Mucosa of gallbladder (tissue), 1 donor: ENCODE data around the gene VWA3A. TPM values are rescaled to one million over a fixed set of nuclear protein-coding genes. Genes with fewer than 3 reads are reported as not detected.
"Not testable (repeated sequence)": the region's sequence is repeated elsewhere in the genome, so short reads cannot be mapped to it uniquely, and the experiment has no call there.

Experiments used
- DNase-seq: peaks from one replicate; pipeline ENCODE4 v3.0.0-alpha.2; 2020; ENCODE audit warnings: low spot score
- total RNA-seq: library from RNA; stranded (reverse); gene quantifications from one replicate; pipeline ENCODE4 v1.2.1, GENCODE V29; 2021
- donor health status: DM: no; HTN: no; CAD: no.

VWA3A gene, protein sequence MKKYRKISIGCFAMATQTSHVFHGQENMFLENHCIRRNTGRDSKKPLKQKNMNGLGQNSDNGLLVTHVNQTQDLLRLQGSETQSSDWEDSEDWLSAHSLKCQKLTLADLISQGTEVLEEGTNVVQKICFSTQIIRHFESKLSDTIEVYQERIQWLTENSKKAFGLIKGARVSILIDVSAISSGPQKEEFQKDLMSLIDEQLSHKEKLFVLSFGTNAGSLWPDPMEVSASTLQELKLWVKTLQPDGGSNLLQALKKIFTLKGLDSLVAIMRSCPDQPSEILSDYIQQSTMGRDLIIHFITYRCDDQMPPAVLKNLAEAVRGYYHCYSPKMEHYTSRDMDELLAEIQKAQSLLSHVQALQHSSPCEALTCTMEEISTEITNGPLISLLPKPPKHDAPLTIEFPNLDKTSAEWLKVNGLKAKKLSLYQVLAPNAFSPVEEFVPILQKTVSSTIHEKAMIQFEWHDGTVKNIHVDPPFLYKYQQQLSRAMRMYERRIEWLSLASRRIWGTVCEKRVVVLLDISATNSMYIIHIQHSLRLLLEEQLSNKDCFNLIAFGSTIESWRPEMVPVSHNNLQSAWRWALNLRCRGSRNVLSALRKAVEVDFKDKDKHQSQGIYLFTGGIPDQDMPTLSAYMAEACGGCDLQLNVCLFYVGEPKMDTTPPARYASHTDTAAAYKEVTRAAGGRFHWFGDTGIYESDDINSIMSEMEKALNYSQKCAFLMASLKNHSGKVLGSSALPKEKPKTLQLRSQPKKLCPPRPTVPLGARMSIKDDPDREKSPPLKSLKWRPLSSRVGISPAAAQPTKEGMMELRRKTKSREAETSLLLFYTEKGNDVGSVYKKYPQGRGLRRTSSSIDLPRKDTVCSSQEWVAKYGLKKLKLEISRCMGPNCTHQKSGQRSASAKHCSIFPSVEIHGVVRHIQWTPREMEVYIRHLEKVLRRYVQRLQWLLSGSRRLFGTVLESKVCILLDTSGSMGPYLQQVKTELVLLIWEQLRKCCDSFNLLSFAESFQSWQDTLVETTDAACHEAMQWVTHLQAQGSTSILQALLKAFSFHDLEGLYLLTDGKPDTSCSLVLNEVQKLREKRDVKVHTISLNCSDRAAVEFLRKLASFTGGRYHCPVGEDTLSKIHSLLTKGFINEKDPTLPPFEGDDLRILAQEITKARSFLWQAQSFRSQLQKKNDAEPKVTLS
- 0.32 TPM for total RNA-seq

GRCh38 chr16:22092143-22092933 is at the start of gene VWA3A:
TSS of gene VWA3A (plus strand) at chr16:22092541. CDS start at chr16:22092638, 97 bp downstream.
- DNase-seq: no peak

DNA sequence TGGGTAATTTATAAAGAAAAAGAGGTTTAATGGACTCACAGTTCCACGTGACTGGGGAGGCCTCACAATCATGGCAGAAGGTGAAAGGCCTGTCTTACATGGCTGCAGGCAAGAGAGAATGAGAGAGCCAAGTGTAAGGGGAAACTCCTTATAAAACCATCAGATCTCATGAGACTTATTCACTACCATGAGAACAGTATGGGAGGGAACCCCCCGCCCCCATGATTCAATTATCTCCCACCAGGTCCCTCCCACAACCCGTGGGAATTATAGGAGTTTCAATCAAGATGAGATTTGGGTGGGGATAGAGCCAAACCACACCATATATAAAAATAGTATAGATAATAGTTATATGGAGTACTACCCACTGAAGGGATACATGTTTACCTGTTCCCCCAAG is 48.5 kb upstream of the VWA3A start:
- DNase-seq: not testable (repeated sequence)

GRCh38 chr16:22045888-22046287 is 46.5 kb upstream of the VWA3A start:
- DNase-seq: not testable (repeated sequence)

DNA sequence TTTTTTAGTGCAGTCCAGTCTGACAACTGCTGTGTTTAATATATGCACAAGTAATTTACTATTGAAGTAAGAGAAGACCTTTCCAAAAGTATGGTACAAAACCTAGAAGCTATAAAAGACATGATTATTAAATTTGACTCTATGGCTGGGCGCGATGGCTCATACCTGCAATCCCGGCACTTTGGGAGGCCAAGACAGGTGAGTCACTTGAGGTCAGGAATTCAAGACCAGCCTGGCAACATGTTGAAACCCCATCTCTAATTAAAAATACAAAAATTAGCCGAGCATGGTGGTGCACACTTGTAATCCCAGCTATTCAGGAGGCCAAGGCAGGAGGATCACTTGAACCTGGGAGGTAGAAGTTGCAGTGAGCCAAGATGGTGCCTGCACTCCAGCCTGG is 41.4 kb upstream of the VWA3A start:
- DNase-seq: no peak

DNA sequence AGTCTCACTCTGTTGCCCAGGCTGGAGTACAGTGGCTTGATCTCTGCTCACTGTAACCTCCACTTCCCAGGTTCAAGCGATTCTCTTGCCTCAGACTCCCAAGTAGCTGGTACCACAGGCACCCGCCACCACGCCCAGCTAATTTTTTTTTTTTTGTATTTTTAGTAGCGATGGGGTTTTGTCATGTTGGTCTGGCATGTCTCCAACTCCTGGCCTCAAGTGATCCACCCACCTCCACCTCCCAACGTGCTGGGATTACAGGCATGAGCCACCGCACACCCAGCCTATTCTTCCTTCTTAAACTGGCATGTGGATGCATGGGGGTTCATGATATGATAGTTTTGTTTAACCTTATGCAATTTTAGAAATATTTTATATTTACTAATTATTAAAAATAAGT is 39.4 kb upstream of the VWA3A start:
- no peak for DNase-seq

DNA sequence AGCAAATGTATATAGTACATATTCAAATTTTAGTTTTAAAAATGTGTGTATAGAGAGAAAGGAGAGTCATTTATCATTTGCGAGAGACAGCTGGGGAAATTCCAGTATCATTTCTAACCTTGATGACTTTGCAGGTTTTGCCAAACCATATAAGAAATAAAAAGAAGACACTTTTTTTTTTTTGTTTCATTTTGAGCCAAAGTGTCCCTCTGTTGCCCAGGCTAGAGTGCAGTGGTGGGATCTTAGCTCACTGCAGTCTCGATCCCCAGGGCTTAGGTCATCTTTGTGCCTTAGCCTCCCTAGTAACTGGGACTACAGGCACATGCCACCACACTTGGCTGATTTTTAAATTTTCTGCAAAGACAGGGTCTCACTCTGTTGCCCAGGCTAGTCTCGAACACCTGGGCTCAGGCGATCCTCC is 38.4 kb upstream of the VWA3A start:
- DNase-seq: no peak

DNA sequence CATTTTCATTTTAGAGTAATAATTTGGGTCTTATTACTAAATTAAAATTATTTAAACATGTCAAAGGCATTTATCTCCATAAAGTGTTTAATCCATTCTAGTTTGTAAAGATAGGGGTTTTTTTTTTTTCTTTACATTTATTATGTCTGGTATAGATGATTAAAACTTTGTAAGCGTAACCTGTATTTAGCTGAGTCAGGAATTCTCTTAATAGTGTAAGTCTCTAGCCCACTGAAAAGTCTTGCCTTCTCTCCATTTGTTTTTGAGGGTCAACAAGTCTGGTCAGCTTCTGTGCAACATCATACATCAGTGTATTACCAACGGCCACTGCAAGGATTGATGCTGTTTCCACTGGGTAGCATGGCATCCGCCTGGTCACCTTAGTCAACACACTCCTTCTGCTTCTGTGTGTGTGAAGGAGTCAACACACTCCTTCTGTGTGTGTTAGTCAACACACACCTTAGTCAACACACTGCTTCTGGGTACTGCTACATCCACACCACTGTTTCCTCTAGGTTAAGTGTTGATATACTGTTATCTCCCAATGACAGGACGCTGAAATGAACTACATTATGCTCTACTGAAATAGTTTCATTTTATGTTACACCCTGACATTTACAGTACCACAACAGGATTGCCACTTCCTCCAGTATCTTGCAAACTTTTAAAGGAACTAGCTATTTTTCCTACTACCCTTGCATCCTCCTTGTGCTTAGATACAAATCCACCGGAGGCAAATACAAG is 37.3 kb upstream of the VWA3A start:
- no peak for DNase-seq

DNA sequence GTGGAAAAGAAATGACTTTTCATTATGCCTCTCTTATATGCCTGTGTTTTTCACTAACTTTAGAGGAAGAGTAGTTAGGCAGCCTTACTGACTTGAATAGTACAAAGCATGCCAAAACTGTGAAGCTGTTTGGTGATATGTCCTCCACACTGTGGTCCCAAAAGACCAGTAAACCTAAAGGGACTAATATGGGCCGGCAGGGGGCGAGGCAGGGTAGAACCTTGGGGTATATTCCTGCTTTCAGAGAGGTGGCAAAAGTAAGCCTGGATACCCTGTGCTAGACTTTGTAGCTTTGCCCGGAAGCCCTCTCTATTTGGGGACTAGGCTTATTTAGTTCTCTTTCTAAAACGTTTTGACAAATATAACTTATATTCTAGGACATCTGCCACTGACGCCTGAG is 36.5 kb upstream of the VWA3A start:
- DNase-seq: no peak

DNA sequence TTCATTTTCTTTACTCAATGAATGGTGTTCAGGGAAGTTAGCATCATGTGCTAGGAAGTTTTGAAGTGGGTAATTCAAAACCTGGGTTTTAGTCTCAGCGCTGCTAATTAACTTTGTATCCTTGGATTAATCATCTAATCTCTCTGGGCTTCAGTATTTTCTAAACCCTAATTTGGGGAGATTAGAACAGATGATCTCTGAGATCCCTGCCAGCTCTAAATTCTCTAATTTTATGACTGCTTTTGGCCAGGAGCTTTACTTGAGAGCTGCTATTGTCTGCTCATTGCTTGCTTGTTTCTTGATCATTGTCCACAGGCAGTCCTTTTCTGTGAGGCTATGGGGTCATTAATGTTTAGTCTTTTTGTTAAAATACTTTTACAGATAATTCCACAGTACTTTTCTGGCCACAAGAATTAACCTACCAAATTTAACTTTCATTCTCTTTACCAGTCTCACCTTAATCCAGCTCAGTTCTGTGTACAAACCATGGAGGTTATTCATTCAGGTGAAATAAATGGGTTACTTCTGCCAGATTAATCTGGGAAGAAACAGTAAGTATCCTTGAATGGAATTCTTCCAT is 28.4 kb upstream of the VWA3A start:
- DNase-seq: no peak

GRCh38 chr16:22065252-22065651 is 27.1 kb upstream of the VWA3A start:
- no peak for DNase-seq

GRCh38 chr16:22070361-22071330 is 21.7 kb upstream of the VWA3A start:
- DNase-seq: no peak

GRCh38 chr16:22071331-22071910 is 20.9 kb upstream of the VWA3A start:
- no peak for DNase-seq

DNA sequence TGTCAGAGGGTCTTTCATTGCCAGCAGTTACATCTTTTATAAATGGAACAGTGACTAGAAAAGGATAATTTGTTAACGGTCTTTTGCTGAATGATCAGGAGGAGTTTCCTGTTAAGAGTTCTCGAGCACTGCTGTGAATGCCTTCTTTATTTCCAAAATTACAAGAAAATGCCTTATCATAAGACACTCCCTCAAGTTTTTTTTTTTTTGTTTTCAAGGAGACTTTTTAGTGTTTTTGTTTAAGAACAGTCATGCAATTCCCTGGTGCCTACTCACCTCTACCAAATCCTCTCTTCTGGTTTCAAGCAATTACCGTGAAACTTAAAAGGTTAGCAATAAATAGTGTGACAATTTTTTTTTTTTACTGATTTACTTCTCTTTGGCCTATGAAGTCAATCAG is 19.0 kb upstream of the VWA3A start:
- DNase-seq: no peak

- no peak for DNase-seq
Observed at GRCh38 chr16:22075043-22075757, 17.1 kb upstream of the VWA3A start.

- DNase-seq: no peak
Observed at GRCh38 chr16:22075776-22076175, 16.6 kb upstream of the VWA3A start.

GRCh38 chr16:22077700-22078313 is 14.5 kb upstream of the VWA3A start:
- DNase-seq: peak; percentile 69

- no peak for DNase-seq
Observed at GRCh38 chr16:22078656-22079055, 13.7 kb upstream of the VWA3A start.

DNA sequence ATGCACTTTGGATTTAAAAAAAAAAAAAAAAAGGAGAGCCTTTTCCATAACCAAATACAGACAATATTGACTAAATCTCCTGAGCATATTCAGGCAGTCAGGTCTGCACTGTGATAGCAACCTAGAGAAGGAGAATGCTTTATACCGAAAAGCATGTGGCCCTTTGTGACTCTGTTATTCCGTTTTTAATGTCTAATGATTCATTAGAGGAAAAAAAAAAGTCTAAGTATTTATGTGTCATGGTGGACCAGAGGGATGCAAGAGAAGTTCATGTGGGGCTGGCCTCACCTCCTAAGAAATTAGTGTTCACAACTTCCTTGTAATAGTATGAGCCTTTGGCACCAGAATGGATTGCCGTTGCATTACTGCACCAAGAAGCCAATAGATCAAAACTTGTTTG is 11.3 kb upstream of the VWA3A start:
- DNase-seq: no peak
